Esophagus squamous epithelium (tissue), 4 donors: ENCODE data around the gene SRPRB.

ENCODE experiments used
- CTCF ChIP-seq, 6 experiments: fragments of 450-650 bp in 4 of 6; fragments of 200-600 bp in 2 of 6; sonication (generic) in 2 of 6; IDR thresholded peaks; one replicate each; pipeline ENCODE4 v1.5.1; 2016 to 2019; ENCODE audit warnings: antibody characterized with exemption in 6 of 6, mild to moderate bottlenecking in 4 of 6, moderate library complexity in 4 of 6
- POLR2A ChIP-seq, 4 donors: fragments of 450-650 bp; IDR thresholded peaks; one replicate each; pipeline ENCODE4 v1.6.1; 2017; ENCODE audit warnings: antibody characterized with exemption in 4 of 4, mild to moderate bottlenecking in 4 of 4, moderate library complexity in 3 of 4

GRCh38 chr3:133835418-133835743, 29.8 kb downstream of the SRPRB start:
- TF ChIP-seq CTCF (IDR thresholded peaks at IDR 0.05) (no peak), POLR2A (IDR thresholded peaks at IDR 0.05) (no peak)
